ENCODE measurements around the gene TENT4B.

DNA sequence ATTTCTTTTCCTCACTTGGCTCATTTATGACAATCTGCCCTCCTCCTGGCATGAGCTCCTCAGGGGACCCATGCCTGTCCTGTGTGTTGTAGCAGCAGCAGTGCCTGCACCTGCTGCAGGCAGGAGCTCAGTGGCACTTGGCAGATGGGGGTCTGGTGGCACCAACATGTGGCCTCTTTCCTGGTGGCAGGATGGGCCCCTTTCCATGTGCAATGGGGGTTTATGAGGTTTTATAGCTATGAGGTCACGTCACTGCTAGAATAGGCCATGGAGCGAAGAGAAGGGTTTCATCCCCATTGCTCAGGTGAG lies 120.2 kb downstream of the TENT4B start:
- TF ChIP-seq, protein P1, sequence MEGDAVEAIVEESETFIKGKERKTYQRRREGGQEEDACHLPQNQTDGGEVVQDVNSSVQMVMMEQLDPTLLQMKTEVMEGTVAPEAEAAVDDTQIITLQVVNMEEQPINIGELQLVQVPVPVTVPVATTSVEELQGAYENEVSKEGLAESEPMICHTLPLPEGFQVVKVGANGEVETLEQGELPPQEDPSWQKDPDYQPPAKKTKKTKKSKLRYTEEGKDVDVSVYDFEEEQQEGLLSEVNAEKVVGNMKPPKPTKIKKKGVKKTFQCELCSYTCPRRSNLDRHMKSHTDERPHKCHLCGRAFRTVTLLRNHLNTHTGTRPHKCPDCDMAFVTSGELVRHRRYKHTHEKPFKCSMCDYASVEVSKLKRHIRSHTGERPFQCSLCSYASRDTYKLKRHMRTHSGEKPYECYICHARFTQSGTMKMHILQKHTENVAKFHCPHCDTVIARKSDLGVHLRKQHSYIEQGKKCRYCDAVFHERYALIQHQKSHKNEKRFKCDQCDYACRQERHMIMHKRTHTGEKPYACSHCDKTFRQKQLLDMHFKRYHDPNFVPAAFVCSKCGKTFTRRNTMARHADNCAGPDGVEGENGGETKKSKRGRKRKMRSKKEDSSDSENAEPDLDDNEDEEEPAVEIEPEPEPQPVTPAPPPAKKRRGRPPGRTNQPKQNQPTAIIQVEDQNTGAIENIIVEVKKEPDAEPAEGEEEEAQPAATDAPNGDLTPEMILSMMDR (IDR thresholded peaks at IDR 0.05): no peak
- TF ChIP-seq POLR2AphosphoS5 (IDR thresholded peaks at IDR 0.05): no peak
- TF ChIP-seq POLR2A (IDR thresholded peaks at IDR 0.05): no peak

Data from upper lobe of left lung (tissue), 4 donors.